BLaER1 treated with 17β-estradiol and CSF1 and Interleukin-3, amounts not matched to agents 10 nM and 100 nM (cell line): ENCODE results near the gene CFAP61.
A peak's percentile ranks its signal among the peaks of the same experiment; 100 is the strongest.

ENCODE experiments used
- H3K27ac ChIP-seq, 11 experiments: shearing (Covaris generic); formaldehyde crosslinking; 2 replicates each; pipeline ENCODE4 v1.8.1; 2022
- H3K27me3 ChIP-seq, 11 experiments: shearing (Covaris generic); formaldehyde crosslinking; 2 replicates each; pipeline ENCODE4 v1.8.1; 2022
- H3K36me3 ChIP-seq, 11 experiments: shearing (Covaris generic); formaldehyde crosslinking; 2 replicates each; pipeline ENCODE4 v1.8.1; 2022
- H3K4me1 ChIP-seq, 10 experiments: shearing (Covaris generic); formaldehyde crosslinking; 2 replicates each; pipeline ENCODE4 v1.8.1; 2022
- H3K4me2 ChIP-seq, 11 experiments: shearing (Covaris generic); formaldehyde crosslinking; 2 replicates each; pipeline ENCODE4 v1.8.1; 2022
- H3K4me3 ChIP-seq, 10 experiments: shearing (Covaris generic); formaldehyde crosslinking; 2 replicates each; pipeline ENCODE4 v1.8.1; 2022
- H3K9ac ChIP-seq, 11 experiments: shearing (Covaris generic); formaldehyde crosslinking; 2 replicates each; pipeline ENCODE4 v1.8.1; 2022
- H3K9me3 ChIP-seq, 11 experiments: shearing (Covaris generic); formaldehyde crosslinking; replicated peaks in 1 of 11; 2 replicates each; pipeline ENCODE4 v1.8.1; 2022
- H4K20me1 ChIP-seq, 11 experiments: shearing (Covaris generic); formaldehyde crosslinking; 2 replicates each; pipeline ENCODE4 v1.8.1; 2022
- Cebpa-rat ChIP-seq, 11 experiments: shearing (Covaris generic); IDR thresholded peaks; 2 replicates each; pipeline ENCODE4 v1.8.1; 2022

CFAP61 gene

GRCh38 chr20:20022498-20022897 lies 29.8 kb upstream of the CFAP61 start:
- peak overlapping the region in 9 of 11 experiments; percentile 7 to 57 (median 44); a peak in 13 of 22 replicates for H3K27ac ChIP-seq
- no peaks in the 10 kb centered on the region for H3K9me3 ChIP-seq
- H3K4me2 ChIP-seq: peak overlapping the region in 6 of 11 experiments; percentile 40 to 98 (median 96); a peak in 12 of 22 replicates
- H3K27me3 ChIP-seq: no peaks in the 10 kb centered on the region
- H4K20me1 ChIP-seq: peaks cover 58 to 100% (median 87%) of the 10 kb centered on the region in 11 experiments; a peak in 21 of 22 replicates
- peak overlapping the region in 5 of 11 experiments; percentile 7 to 62 (median 14); a peak in 6 of 22 replicates for H3K9ac ChIP-seq
- TF ChIP-seq Cebpa-rat (IDR thresholded peaks at IDR 0.05): no peak
- peaks cover 55 to 90% (median 83%) of the 10 kb centered on the region in 11 experiments for H3K36me3 ChIP-seq
- H3K4me1 ChIP-seq: peaks cover 39 to 67% (median 50%) of the 10 kb centered on the region in 10 experiments
- no peak overlapping the region for H3K4me3 ChIP-seq

GRCh38 chr20:20023395-20023794 lies 28.9 kb upstream of the CFAP61 start:
- peaks cover 64 to 96% (median 90%) of the 10 kb centered on the region in 11 experiments for H3K36me3 ChIP-seq
- peaks cover 62 to 100% (median 88%) of the 10 kb centered on the region in 11 experiments; a peak in 21 of 22 replicates for H4K20me1 ChIP-seq
- H3K9me3 ChIP-seq: no peaks in the 10 kb centered on the region
- no peak overlapping the region for H3K4me2 ChIP-seq
- peak overlapping the region in 2 of 11 experiments; percentile 44; a peak in 1 of 22 replicates for H3K27ac ChIP-seq
- no peaks in the 10 kb centered on the region for H3K27me3 ChIP-seq
- no peak for TF ChIP-seq Cebpa-rat (IDR thresholded peaks at IDR 0.05)
- H3K4me3 ChIP-seq: no peak overlapping the region
- no peak overlapping the region for H3K9ac ChIP-seq
- peaks cover 34 to 64% (median 46%) of the 10 kb centered on the region in 10 experiments for H3K4me1 ChIP-seq

DNA sequence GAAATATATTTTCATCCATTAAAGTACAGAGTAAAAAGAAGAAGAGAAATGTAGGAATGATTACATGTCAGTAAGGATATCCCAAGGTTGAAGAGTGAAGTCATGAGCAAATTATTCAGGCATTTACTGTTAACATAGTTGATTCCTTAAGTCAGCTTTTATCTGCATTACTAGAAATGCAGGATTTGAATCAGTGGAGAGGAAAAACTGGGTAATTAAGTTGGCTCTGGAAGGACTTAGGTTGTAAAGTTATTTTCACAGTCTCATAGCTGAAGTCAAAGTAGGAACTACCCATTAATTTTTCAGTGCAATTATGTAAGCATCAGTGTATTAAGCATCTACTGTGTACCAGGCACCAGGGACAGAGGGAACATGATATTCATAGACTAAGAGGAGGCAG lies 27.4 kb upstream of the CFAP61 start:
- Histone ChIP-seq H3K27ac (no peak overlapping the region), H3K4me3 (no peak overlapping the region), H3K4me2 (no peak overlapping the region), H3K27me3 (no peaks in the 10 kb centered on the region), H4K20me1 (peaks cover 55 to 100% (median 89%) of the 10 kb centered on the region in 11 experiments; a peak in 21 of 22 replicates), H3K4me1 (peaks cover 19 to 48% (median 31%) of the 10 kb centered on the region in 10 experiments), H3K36me3 (peaks cover 74 to 96% (median 92%) of the 10 kb centered on the region in 11 experiments), H3K9me3 (no peaks in the 10 kb centered on the region), H3K9ac (no peak overlapping the region)
- TF ChIP-seq Cebpa-rat (IDR thresholded peaks at IDR 0.05): no peak

GRCh38 chr20:20027284-20027683 lies 25.0 kb upstream of the CFAP61 start:
- no peak overlapping the region for H3K9ac ChIP-seq
- H3K27ac ChIP-seq: no peak overlapping the region
- TF ChIP-seq Cebpa-rat (IDR thresholded peaks at IDR 0.05): no peak
- H3K4me3 ChIP-seq: no peak overlapping the region
- peaks cover 92 to 100% (median 96%) of the 10 kb centered on the region in 11 experiments for H3K36me3 ChIP-seq
- H3K27me3 ChIP-seq: no peaks in the 10 kb centered on the region
- H3K4me2 ChIP-seq: no peak overlapping the region
- H3K9me3 ChIP-seq: no peaks in the 10 kb centered on the region
- H4K20me1 ChIP-seq: peaks cover 48 to 98% (median 84%) of the 10 kb centered on the region in 11 experiments; a peak in 21 of 22 replicates
- H3K4me1 ChIP-seq: peaks cover 0 to 25% (median 8%) of the 10 kb centered on the region in 10 experiments; a peak in 14 of 20 replicates

DNA sequence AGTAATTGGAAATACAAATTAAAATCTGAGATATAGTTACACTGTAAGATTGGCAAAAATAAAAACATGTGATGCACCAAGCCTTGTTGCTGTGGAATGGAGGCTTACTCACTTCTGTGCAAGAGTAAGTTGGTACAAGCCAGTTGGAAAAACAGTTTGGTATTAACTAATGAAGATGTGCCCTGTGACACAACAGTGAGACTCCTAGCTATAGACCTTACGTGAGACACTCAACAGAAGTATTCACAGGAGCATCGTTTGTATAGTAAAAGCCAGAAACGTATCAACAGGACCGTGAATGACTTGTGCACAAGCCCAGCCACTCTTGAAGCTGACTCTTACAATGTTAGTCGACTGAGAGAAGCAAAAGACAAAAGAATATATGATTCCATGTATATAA lies 20.5 kb upstream of the CFAP61 start:
- H3K27ac ChIP-seq: no peak overlapping the region
- H3K4me3 ChIP-seq: no peak overlapping the region
- peaks cover 11 to 87% (median 54%) of the 10 kb centered on the region in 11 experiments; a peak in 20 of 22 replicates for H4K20me1 ChIP-seq
- H3K4me2 ChIP-seq: no peak overlapping the region
- peaks cover 0 to 11% (median 0%) of the 10 kb centered on the region in 10 experiments; a peak in 4 of 20 replicates for H3K4me1 ChIP-seq
- no peak for TF ChIP-seq Cebpa-rat (IDR thresholded peaks at IDR 0.05)
- no peaks in the 10 kb centered on the region for H3K9me3 ChIP-seq
- no peaks in the 10 kb centered on the region for H3K27me3 ChIP-seq
- no peak overlapping the region for H3K9ac ChIP-seq
- peaks cover 95 to 100% (median 98%) of the 10 kb centered on the region in 11 experiments for H3K36me3 ChIP-seq

DNA sequence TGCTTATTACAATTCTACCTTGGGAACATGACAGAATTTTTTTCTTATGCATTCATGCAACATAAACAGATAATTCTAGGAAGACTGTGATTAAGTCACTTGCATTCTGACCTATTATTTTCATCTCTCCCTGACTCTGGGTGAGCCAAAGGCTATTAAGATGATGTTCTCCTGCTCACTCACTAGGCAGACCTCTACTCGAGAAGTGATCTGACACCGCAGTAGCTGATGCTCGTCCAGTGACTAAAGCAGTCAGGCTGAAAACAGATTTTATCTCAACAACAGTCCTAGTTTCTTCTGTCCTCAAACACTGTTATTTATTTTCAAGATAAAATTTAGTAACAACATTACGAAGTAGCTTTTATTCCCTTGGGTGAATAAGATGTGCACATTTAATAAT lies 17.8 kb upstream of the CFAP61 start:
- peak overlapping the region in 1 of 11 experiments; percentile 22; a peak in 1 of 22 replicates for H3K9ac ChIP-seq
- H3K27me3 ChIP-seq: no peaks in the 10 kb centered on the region
- no peak overlapping the region for H3K4me2 ChIP-seq
- no peak for TF ChIP-seq Cebpa-rat (IDR thresholded peaks at IDR 0.05)
- H4K20me1 ChIP-seq: peaks cover 17 to 88% (median 41%) of the 10 kb centered on the region in 11 experiments; a peak in 19 of 22 replicates
- no peak overlapping the region for H3K4me3 ChIP-seq
- H3K27ac ChIP-seq: no peak overlapping the region
- no peaks in the 10 kb centered on the region for H3K9me3 ChIP-seq
- H3K4me1 ChIP-seq: peaks cover 0 to 16% (median 0%) of the 10 kb centered on the region in 10 experiments; a peak in 4 of 20 replicates
- peaks cover 97 to 100% (median 98%) of the 10 kb centered on the region in 11 experiments for H3K36me3 ChIP-seq

GRCh38 chr20:20036756-20037155 lies 15.6 kb upstream of the CFAP61 start:
- Histone ChIP-seq H4K20me1 (peaks cover 12 to 73% (median 39%) of the 10 kb centered on the region in 11 experiments; a peak in 17 of 22 replicates), H3K9me3 (no peaks in the 10 kb centered on the region), H3K4me2 (peak overlapping the region in 2 of 11 experiments; percentile 16 to 32; a peak in 4 of 22 replicates), H3K4me1 (peaks cover 0 to 16% (median 0%) of the 10 kb centered on the region in 10 experiments; a peak in 4 of 20 replicates), H3K9ac (no peak overlapping the region), H3K36me3 (peaks cover 100% of the 10 kb centered on the region in 11 experiments), H3K27ac (0 out of 22 replicates have a peak overlapping the region, but pooled peaks of 1 of the 11 experiments have one; percentile 1), H3K27me3 (no peaks in the 10 kb centered on the region), H3K4me3 (no peak overlapping the region)
- no peak for TF ChIP-seq Cebpa-rat (IDR thresholded peaks at IDR 0.05)

DNA sequence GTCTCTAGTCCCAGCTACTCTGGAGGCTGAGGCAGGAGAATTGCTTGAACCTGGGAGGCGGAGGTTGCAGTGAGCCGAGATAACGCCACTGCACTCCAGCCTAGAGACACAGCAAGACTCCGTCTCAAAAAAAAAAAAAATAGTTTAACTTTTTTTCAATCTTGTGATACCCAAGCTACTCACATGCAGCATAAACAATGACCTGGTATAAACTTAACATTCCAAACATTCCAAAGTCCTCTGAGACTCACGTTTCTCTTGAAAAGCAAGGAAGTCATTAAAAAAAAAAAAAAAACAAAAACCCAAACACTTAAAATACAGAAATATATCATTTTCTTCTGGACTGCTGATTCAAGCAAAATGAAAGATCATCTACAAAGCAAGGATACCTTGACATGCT lies 14.4 kb upstream of the CFAP61 start:
- Histone ChIP-seq H3K27ac (no peak overlapping the region), H3K36me3 (peaks cover 99 to 100% (median 100%) of the 10 kb centered on the region in 11 experiments), H3K9me3 (no peaks in the 10 kb centered on the region), H3K4me2 (no peak overlapping the region), H4K20me1 (peaks cover 8 to 62% (median 28%) of the 10 kb centered on the region in 11 experiments; a peak in 16 of 22 replicates), H3K9ac (no peak overlapping the region), H3K4me3 (no peak overlapping the region), H3K27me3 (no peaks in the 10 kb centered on the region), H3K4me1 (peaks cover 0 to 16% (median 0%) of the 10 kb centered on the region in 10 experiments; a peak in 4 of 20 replicates)
- TF ChIP-seq Cebpa-rat (IDR thresholded peaks at IDR 0.05): no peak

- Histone ChIP-seq H3K27ac (no peak overlapping the region), H3K27me3 (no peaks in the 10 kb centered on the region), H3K4me2 (no peak overlapping the region), H3K9me3 (no peaks in the 10 kb centered on the region), H3K36me3 (peaks cover 99 to 100% (median 100%) of the 10 kb centered on the region in 11 experiments), H3K4me1 (peaks cover 0 to 16% (median 0%) of the 10 kb centered on the region in 10 experiments; a peak in 4 of 20 replicates), H3K9ac (no peak overlapping the region), H3K4me3 (no peak overlapping the region), H4K20me1 (peaks cover 4 to 59% (median 26%) of the 10 kb centered on the region in 11 experiments; a peak in 16 of 22 replicates)
- no peak for TF ChIP-seq Cebpa-rat (IDR thresholded peaks at IDR 0.05)
These were observed 13.7 kb upstream of the CFAP61 start for GRCh38 chr20:20038586-20038985.
